Hepatic stellate cell (primary cell): ENCODE data around the gene SAMSN1.
"Not testable (repeated sequence)": the region's sequence is repeated elsewhere in the genome, so short reads cannot be mapped to it uniquely, and the experiment has no call there.

Experiments used
- DNase-seq: peaks from one replicate; pipeline ENCODE4 v3.0.0; 2011; ENCODE audit warnings: low spot score

Gene SAMSN1

GRCh38 chr21:14527696-14528652 lies 18.1 kb downstream of the SAMSN1 start:
- DNase-seq = no peak

GRCh38 chr21:14526836-14527695 lies 19.0 kb downstream of the SAMSN1 start:
- no peak for DNase-seq

GRCh38 chr21:14526199-14526598 lies 19.9 kb downstream of the SAMSN1 start:
- DNase-seq = no peak

- DNase-seq = no peak
Measured at GRCh38 chr21:14523234-14523633, 22.9 kb downstream of the SAMSN1 start.

- DNase-seq = no peak
Measured at GRCh38 chr21:14522736-14523135, 23.4 kb downstream of the SAMSN1 start.

DNA sequence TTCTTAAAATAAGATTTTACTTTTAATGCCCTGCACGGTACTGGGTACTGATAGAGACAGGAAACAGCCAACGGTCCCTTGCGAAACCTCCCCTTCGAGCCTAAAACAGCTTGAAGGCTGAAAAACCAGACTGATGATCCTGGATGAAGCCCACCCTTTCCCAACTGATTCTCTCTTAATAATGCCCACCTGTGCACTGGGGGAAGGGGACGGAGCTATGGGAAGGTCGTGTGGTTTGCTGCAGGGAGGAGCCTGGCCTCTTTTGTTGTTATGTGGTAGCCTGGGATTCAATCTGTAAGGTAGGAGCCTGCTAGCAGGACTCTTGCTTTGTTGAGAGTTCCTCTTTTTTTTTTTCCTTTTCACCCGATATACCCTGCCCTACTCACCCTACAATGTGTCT lies 25.6 kb downstream of the SAMSN1 start:
- DNase-seq = no peak

DNA sequence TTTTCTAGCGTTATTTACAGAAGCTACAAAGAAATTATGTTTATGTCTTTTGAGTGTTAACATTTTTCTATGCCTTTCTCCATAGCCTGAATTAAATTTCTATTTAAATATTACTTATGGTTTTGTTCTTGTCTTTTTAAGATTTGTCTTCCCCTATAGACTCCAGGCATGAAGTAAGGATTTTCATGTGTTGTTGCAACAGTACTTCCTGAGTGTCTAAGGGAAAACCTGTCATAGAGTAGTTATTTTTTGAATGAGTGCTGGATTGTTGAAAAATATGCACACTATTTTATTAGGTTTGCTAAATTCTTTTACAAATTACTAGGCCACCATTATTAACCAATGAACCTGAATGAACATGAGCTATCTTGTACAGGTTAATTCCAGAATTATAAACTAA lies 27.1 kb downstream of the SAMSN1 start:
- DNase-seq = no peak

- DNase-seq = no peak
Measured at GRCh38 chr21:14513804-14514203, 32.3 kb downstream of the SAMSN1 start.

GRCh38 chr21:14506859-14507457 lies 39.2 kb downstream of the SAMSN1 start:
- not testable (repeated sequence) for DNase-seq

DNA sequence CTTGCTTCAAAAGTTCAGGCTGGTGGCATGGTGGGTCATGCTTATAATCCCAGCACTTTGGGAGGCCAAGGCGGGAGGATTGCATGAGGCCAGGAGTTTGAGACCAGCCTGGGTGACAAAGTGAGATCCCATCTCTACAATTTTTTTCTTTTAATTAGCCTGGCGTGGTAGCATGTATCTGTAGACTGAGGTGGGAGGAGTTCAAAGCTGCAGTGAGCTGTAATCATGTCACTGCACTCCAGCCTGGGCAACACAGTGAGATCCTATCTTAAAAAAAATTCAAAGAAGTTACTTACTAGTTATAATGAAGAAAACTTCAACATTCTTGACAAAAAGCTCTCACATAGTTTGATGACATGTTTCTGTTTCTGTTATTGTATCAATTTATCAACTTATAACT lies 45.2 kb downstream of the SAMSN1 start:
- DNase-seq = no peak

DNA sequence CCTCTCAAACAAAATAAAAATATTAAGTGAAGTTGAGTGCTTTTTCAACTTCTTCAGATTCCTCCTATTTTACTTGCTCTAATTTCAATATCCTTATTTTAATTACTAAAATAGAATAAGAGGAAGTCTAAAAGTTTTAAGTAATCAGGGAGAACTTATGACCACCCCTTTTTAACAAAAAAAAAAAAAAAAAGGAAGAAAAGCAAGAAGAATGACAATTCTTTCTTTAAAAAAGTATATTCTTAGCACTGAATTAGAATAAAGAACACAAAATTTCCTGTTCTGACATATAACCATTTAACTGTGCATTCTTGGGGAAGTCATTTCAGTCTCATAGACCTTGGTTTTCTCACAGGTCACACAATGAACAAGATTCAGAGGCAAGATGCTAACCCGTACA lies 46.8 kb downstream of the SAMSN1 start:
- no peak for DNase-seq

GRCh38 chr21:14497825-14498224 lies 48.3 kb downstream of the SAMSN1 start:
- DNase-seq = no peak

GRCh38 chr21:14495075-14495474 lies 51.0 kb downstream of the SAMSN1 start:
- DNase-seq = no peak

DNA sequence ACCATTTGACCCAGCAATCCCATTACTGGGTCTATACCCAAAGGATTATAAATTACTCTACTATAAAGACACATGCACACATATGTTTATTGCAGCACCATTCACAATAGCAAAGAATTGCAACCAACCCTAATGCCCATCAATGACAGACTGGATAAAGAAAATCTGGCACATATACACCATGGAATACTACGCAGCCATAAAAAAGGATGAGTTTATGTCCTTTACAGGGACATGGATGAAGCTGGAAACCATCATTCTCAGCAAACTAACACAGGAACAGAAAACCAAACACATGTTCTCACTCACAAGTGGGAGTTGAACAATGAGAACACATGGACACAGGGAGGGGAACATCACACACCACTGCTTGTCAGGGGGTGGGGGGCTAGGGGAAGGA lies 51.9 kb downstream of the SAMSN1 start:
- DNase-seq = not testable (repeated sequence)

DNA sequence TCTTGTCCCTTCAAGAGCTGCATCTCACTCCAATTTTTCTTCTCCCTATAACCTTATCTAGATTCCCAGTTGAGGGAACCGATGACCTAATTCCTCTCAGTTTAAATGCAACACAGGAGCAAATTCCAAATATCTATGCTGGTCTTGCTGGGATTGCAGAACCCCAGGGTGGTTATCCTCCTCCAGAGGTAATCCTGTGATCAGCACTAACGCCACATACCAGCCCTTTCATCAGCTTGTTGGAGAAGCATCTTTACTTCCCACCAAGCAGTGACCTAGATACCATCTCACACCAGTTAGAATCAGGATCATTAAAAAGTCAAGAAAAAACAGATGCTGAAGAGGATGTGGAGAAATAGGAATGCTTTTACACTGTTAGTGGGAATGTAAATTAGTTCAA lies 52.4 kb downstream of the SAMSN1 start:
- no peak for DNase-seq

- DNase-seq = no peak
Measured at GRCh38 chr21:14492931-14493330, 53.2 kb downstream of the SAMSN1 start.

GRCh38 chr21:14491269-14491681 lies 54.8 kb downstream of the SAMSN1 start:
- DNase-seq = no peak

DNA sequence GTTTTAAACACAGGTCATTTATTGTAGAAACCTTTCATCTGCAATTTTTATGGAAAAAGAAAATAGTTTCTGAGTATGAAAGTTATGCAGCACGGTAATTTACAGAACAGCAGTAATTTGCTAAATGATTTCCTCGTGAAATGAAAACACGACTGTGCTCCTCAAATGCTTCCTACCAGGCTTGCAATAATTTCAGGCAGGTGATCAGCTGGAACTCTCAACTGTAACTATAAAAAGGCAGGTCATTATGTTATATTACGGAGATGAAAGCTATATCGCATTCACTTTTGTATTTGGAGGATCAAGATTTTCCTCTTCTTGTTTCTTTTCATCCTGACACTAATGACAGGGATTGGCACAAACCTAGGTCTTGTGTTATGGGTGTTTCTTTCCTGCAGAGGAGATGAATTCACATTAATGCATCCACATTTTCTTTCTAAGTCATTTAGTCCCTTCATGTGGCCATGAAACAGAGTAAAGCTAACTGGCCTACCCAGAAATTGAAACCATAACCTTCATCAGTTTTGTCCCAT lies 57.4 kb downstream of the SAMSN1 start:
- no peak for DNase-seq

DNA sequence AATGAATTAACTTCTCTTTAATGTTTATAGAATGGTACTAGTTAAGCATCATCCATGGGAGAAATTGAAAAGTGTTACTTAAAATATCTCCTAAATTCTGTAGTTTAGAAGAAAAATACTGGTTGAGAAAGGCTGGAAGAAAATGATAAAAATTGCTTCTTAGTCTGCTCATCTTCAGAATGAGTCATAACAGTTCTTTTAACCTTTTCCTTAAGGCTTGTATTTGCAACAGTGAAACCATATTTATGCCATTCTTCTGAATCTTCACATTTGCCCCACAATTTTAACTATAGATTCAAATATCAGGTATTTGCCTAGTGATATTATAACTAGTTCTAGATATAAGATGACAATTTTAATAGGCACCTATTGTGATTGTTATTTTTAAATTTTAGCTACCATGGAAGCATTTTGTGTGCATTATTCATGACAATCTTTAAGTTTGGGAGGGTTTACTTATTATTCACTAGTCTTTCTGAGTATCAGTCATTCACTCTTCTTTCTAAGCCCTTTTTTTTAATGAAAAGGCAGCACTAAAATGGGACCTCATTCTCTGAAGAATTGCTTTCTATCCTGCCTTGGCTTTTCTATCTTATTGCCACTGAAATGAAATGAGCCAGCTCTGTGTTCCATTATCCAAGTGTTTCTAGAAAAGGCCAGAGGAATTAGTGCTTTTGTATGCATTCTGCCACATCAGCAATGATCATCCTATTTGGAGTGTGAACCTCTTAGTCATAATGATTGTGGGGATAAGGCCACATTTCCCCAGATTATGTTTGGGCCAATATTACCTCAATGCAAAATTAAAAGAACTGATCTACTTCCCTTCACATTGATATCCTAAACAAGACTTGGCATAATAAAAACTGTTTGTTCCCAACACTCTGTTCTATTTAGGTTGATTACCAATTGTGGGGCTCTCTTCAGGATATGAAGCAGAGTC lies 58.4 kb downstream of the SAMSN1 start:
- no peak for DNase-seq

GRCh38 chr21:14486869-14487268 lies 59.2 kb downstream of the SAMSN1 start:
- no peak for DNase-seq
